Breast epithelium (tissue), 4 donors: ENCODE measurements around the gene FPGS. TPM values are rescaled to one million over a fixed set of nuclear protein-coding genes. Genes with fewer than 3 reads are reported as not detected.
"Not testable (repeated sequence)": the region's sequence is repeated elsewhere in the genome, so short reads cannot be mapped to it uniquely, and the experiment has no call there.

ENCODE experiments used
- DNase-seq, 2 donors: peaks; one replicate each; pipeline ENCODE4 v3.0.0-alpha.2; 2019; ENCODE audit warnings: low spot score in 2 of 2
- H3K27ac ChIP-seq, 2 donors: fragments of 200-600 bp; sonication (generic) in 1 of 2; one replicate each; pipeline ENCODE4 v1.5.1; 2016 to 2019; ENCODE audit warnings: mild to moderate bottlenecking in 1 of 2
- H3K27me3 ChIP-seq, 2 donors: fragments of 200-600 bp; sonication (generic) in 1 of 2; one replicate each; pipeline versions ENCODE4 v1.5.1 to v1.6.0; 2017 to 2019; ENCODE audit warnings: control low read depth in 1 of 2, mild to moderate bottlenecking in 1 of 2
- H3K36me3 ChIP-seq: fragments of 200-600 bp; one replicate; pipeline ENCODE4 v1.5.1; 2019
- H3K4me1 ChIP-seq, 2 donors: fragments of 200-600 bp; sonication (generic); one replicate each; pipeline ENCODE4 v1.5.1; 2016 to 2019; ENCODE audit warnings: control low read depth in 1 of 2
- H3K4me3 ChIP-seq, 3 donors: fragments of 200-600 bp; sonication (generic); 1 replicate in 2 of 3; 2 replicates in 1 of 3; pipeline ENCODE4 v1.5.1; 2016 to 2019; ENCODE audit warnings: mild to moderate bottlenecking in 3 of 3, moderate library complexity in 2 of 3
- H3K9me3 ChIP-seq, 2 donors: fragments of 200-600 bp; sonication (generic) in 1 of 2; one replicate each; pipeline ENCODE4 v1.5.1; 2016 to 2019; ENCODE audit warnings: control low read depth in 1 of 2
- CTCF ChIP-seq, 3 donors: fragments of 450-650 bp; IDR thresholded peaks; one replicate each; pipeline ENCODE4 v1.5.1; 2016 to 2017; ENCODE audit warnings: antibody characterized with exemption in 3 of 3, mild to moderate bottlenecking in 3 of 3, moderate library complexity in 3 of 3
- POLR2A ChIP-seq: fragments of 450-650 bp; IDR thresholded peaks from one replicate; pipeline ENCODE4 v1.6.1; 2016; ENCODE audit warnings: antibody characterized with exemption, mild to moderate bottlenecking, moderate library complexity
- POLR2AphosphoS5 ChIP-seq, 3 donors: sonication (generic); formaldehyde crosslinking; IDR thresholded peaks; one replicate each; pipeline ENCODE4 v1.6.1; 2017; ENCODE audit warnings: antibody characterized with exemption in 3 of 3
- intact Hi-C: fragments of 100-400 bp; cut with DNase I; formaldehyde crosslinking; loops from one replicate; pipeline ENCODE4 v1.15.1; 2023; ENCODE audit warnings: low total_unique reads
- total RNA-seq, 3 donors: library from RNA; depleted of rRNA; stranded (reverse); fragments of >200 nt; gene quantifications; one replicate each; pipeline ENCODE4 v1.1.0, GENCODE V29; 2016

The FPGS gene
- total RNA-seq, 3 donors from 2014 or later: 56.3 to 108 (median 78.6) TPM

GRCh38 chr9:127835991-127836516, 33.4 kb downstream of the FPGS start:
- intact Hi-C loops: no loop called here
- H3K4me1 ChIP-seq: peaks cover 9 to 22% of the 10 kb centered on the region in 2 donors

GRCh38 chr9:127836561-127836960, 33.9 kb downstream of the FPGS start:
- H3K9me3 ChIP-seq, DNase-seq, H3K4me3 ChIP-seq, H3K27me3 ChIP-seq, H3K36me3 ChIP-seq, intact Hi-C loops: not testable (repeated sequence)
- H3K4me1 ChIP-seq: peaks cover 9 to 22% of the 10 kb centered on the region in 2 donors
- H3K27ac ChIP-seq: peak overlapping the region; percentile 71 to 98

More at GRCh38 chr9:127835991-127836516, 33.4 kb downstream of the FPGS start:
- peak overlapping the region in 1 of 3 donors; percentile 46 for H3K4me3 ChIP-seq
- peak overlapping the region; percentile 71 to 98 for H3K27ac ChIP-seq
- H3K9me3 ChIP-seq: no peaks in the 10 kb centered on the region
- H3K27me3 ChIP-seq: no peaks in the 10 kb centered on the region
- no peaks in the 10 kb centered on the region for H3K36me3 ChIP-seq
- DNase-seq: no peak
- no peak for TF ChIP-seq CTCF (IDR thresholded peaks at IDR 0.05)
- no peak for TF ChIP-seq POLR2A
- no peak for TF ChIP-seq POLR2AphosphoS5 (IDR thresholded peaks at IDR 0.05)

DNA sequence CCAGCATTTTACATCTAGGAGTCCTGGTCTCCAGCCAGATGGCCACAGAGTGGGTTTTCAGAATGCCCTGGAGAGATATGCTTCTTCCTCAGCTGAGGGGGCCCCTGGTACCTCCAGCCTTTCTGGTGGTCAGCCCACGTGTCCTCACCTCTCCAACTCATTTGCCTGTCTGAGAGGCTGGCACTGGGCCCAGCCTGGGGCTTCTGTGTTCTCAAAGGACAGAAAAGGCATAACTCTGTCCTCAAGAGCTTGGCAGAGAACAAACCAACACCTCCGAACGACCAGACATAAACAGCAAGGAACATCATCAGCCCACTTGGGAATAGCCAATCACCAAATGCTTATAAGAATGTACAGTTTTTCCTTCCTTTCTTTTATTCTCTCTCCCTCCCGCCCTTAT, 34.7 kb downstream of the FPGS start:
- Histone ChIP-seq H3K9me3 (no peaks in the 10 kb centered on the region), H3K27me3 (no peaks in the 10 kb centered on the region), H3K36me3 (no peaks in the 10 kb centered on the region), H3K4me3 (no peak overlapping the region), H3K4me1 (peaks cover 9 to 22% of the 10 kb centered on the region in 2 donors), H3K27ac (peak overlapping the region; percentile 65 to 98)
- DNase-seq: no peak
- no peak for TF ChIP-seq POLR2AphosphoS5 (IDR thresholded peaks at IDR 0.05)
- intact Hi-C loops: no loop called here

GRCh38 chr9:127838375-127839078, 35.8 kb downstream of the FPGS start:
- peak in 2 of 3 donors; percentile 53 to 70 for TF ChIP-seq POLR2AphosphoS5 (IDR thresholded peaks at IDR 0.05)
- TF ChIP-seq CTCF (IDR thresholded peaks at IDR 0.05): no peak
- Histone ChIP-seq H3K4me3 (peak overlapping the region in 1 of 3 donors; percentile 37), H3K27ac (peak overlapping the region; percentile 65 to 98), H3K9me3 (no peaks in the 10 kb centered on the region), H3K4me1 (peaks cover 9 to 22% of the 10 kb centered on the region in 2 donors), H3K36me3 (no peaks in the 10 kb centered on the region), H3K27me3 (no peaks in the 10 kb centered on the region)
- intact Hi-C loops: no loop called here
- no peak for DNase-seq

DNA sequence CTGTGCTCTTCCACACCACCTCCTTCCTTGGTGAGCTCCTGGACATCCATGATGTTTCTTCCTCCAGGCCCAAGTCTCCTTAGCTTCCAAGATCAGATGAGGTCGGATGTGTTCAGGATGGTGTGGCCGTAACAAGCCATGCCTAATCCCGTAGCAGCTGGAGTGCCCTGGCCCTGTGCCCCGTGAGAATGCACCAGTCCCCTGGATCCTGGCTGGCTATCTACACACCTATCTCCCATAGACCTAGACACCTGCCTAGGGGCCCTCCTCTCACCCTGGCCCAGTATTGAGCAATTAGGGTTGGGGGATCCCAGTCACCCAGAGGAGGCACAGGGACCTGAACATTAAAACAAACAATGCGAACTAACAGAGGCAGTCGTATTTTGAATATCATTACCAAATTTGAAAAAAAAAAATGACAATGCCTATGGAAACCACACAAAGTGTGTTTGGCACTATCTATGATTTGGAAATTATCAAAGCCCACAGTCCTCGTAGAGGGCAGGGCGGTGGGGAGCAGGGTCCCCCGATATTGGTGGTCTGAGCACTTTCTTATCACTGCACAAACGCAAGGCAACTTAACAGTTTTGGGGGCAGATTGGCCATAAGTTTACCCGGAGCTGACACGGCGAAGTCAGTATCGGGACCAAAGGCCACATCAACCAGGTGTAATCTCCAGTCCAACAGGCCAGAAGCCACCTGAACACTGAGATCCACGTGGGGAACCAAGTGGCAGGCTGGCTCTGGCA, 38.6 kb downstream of the FPGS start:
- TF ChIP-seq CTCF (IDR thresholded peaks at IDR 0.05) (no peak), POLR2A (no peak), POLR2AphosphoS5 (IDR thresholded peaks at IDR 0.05) (no peak)
- intact Hi-C loops: no loop called here
- no peak for DNase-seq
- H3K36me3 ChIP-seq: no peaks in the 10 kb centered on the region
- no peaks in the 10 kb centered on the region for H3K27me3 ChIP-seq
- no peak overlapping the region for H3K4me3 ChIP-seq
- peak overlapping the region in 1 of 2 donors; percentile 98 for H3K27ac ChIP-seq
- no peaks in the 10 kb centered on the region for H3K9me3 ChIP-seq
- peaks cover 9 to 25% of the 10 kb centered on the region in 2 donors for H3K4me1 ChIP-seq
